Kasumi-1 (cell line): Measurements from ENCODE around the gene CCL16.

Source experiments
- DNase-seq, 2 experiments: peaks; one replicate each; lab custom pipeline; 2025; lab: John Stamatoyannopoulos, UW

Gene CCL16

GRCh38 chr17:35934760-35935159 is 46.5 kb downstream of the CCL16 start:
- no peak for DNase-seq

DNA sequence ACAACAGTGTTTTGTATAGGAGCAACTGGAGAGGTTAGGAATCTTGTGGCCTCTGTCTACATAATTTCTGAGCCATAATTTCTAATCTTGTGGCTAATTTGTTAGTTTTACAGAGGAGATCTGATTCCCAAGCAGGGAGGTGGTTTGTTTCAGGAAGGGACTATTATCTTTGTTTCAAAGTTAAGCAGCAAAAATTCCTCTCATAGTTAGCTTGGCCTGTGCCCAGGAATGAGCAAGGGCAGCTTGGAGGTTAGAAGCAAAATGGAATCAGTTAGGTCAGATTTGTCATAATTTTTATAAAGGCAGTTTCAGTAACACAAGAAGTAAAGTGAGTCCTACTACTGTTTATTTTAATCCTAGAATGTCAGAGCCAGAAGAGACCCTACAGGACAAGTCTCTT is 48.7 kb downstream of the CCL16 start:
- no peak for DNase-seq

DNA sequence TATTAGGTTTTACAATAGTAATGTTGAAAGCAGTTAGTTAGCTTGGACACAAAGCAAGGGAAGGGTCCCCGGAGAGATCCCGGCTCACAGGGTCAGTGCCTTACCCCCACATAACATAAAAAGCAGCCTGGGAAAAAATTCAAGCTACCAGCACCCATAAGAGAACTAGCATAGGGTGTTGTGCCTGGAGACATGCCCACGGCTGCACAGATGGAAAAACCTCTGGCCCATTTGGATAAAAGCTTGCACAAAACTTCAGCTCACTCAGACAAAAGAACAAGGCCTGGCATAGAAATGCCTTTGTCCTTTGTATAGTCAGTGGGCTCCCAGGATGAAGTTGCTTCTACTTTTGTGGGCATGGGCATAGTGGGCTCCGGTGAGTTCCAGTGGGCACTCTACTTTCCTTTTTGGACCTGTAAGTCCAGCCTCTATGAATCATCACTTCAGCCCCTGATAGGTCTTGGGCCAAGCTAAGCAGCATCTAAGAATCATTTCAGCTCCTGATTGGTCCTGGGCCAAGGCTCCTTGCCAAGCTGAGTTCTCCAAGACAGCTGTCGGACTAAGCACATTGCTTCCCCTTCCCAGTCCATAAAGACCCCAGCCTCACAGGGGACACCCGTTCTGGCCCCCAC is 49.4 kb downstream of the CCL16 start:
- no peak for DNase-seq

DNA sequence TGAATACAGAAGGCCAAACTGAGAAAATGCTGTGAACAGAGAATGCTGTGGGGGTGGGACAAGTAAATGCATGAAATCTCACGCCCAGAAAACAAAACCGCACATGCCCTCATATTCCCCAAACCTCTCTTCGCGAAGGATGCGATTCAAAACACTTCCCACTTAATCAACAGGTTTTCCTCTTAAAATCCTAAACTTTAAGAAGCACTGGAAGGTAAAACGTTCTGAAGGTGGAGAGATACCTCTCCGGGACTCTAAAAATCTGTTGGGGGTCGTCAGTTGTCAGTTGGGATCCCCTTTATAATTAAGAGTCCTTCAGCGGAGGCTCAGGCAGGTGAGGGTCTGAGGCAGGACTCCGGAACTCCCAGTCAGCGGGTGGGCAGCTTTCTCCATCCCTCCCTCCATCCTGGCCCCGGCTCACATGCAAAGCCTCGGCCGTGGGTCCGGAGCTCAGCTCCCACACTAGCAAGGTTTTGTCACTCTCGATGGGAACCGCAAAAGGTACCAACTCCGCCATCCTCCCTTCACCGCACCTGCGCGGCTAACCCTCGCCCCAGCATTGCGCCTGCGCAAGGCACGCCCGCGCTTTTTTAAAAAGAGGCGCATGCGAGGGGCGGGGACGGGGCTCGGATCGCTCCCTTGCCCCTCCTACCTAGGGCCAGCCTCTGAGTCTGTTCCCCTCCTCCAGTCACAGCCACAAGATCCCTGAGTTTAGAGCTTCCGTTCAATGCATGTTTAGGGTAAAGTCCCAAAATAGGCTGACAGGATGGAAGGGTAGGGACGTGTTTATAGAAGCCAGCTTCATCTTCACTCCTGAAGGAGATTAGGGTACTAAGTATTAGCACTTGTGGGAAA is 50.9 kb downstream of the CCL16 start, which contains the start of gene RDM1:
RDM1 (minus strand) TSS at position 563 of the 855 bp plus-strand sequence; CDS start at position 517, 46 bp downstream.
- peak; percentile 91 for DNase-seq

- DNase-seq, result no peak
These were observed 53.6 kb downstream of the CCL16 start for GRCh38 chr17:35927714-35928113.
